SK-N-MC (cell line): ENCODE results near the gene TRPM2.

Experiments used
- EZH2 ChIP-seq: fragments of 200-600 bp; sonication (generic); IDR thresholded peaks from one replicate; pipeline ENCODE4 v1.6.1; 2017; ENCODE audit warnings: antibody characterized with exemption
- FOXP2 ChIP-seq: optimal IDR thresholded peaks from 2 replicates; pipeline ENCODE3; 2011; ENCODE audit warnings: mild to moderate bottlenecking, moderate library complexity; ENCODE audit not compliant: insufficient read depth; ENCODE audit errors: extremely low read length, control extremely low read depth
- POLR2AphosphoS5 ChIP-seq: IDR thresholded peaks from 2 replicates; pipeline ENCODE4 v1.6.1; 2012; ENCODE audit warnings: mild to moderate bottlenecking, low read depth, low read length, borderline replicate concordance

DNA sequence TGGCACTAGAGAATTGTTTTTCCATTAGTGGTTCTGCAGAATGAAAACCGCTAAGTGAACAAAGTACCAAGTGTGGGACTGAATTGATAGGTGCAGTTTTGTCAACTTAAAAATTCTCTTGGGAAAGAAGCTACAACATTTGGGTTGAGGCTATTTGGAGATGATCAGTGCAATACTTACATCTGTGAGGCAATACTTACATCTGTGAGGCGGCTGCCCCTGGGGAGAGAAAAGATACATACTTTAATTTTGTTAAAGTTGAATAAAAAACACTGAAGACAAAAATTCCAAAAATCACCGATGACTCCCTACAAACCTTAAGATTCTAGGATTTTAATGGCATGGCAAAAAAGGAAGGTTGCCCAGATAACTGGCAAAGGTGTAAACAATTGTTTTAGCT lies 16.0 kb upstream of the TRPM2 start:
- TF ChIP-seq POLR2AphosphoS5 (no peak), EZH2 (no peak), FOXP2 (no peak)
